Activated CD4-positive, alpha-beta T cell treated with anti-CD3 and anti-CD28 coated beads, Interleukin-2, amount 10 ng/mL, durations not matched to agents 7 days and 5 days (primary cell): Measurements from ENCODE around the gene STRBP. TPM values are rescaled to one million over a fixed set of nuclear protein-coding genes. Genes with fewer than 3 reads are reported as not detected.
"Not testable (repeated sequence)": the region's sequence is repeated elsewhere in the genome, so short reads cannot be mapped to it uniquely, and the experiment has no call there.

Source experiments
- CTCF ChIA-PET: fragments of 350-600 bp; sonication (Branson Sonifier 250); formaldehyde crosslinking; loops from one replicate; lab custom pipeline; 2021; ENCODE audit warnings: antibody characterized with exemption; lab: Charles Lee
- POLR2A ChIA-PET: fragments of 350-600 bp; sonication (Branson Sonifier 250); formaldehyde crosslinking; loops from one replicate; lab custom pipeline; 2021; ENCODE audit warnings: antibody characterized with exemption; lab: Charles Lee
- DNase-seq: peaks from one replicate; pipeline ENCODE4 v3.0.0-alpha.2; 2020
- H3K27ac Mint-ChIP-seq: one replicate; pipeline ENCODE4 v1.8.0; 2021; ENCODE audit warnings: mild to moderate bottlenecking, moderate library complexity, mixed read lengths
- H3K27me3 Mint-ChIP-seq: one replicate; pipeline ENCODE4 v1.8.0; 2021; ENCODE audit warnings: mixed read lengths
- H3K36me3 Mint-ChIP-seq: one replicate; pipeline ENCODE4 v1.8.0; 2021; ENCODE audit warnings: low read depth, mixed read lengths
- H3K4me1 Mint-ChIP-seq: one replicate; pipeline ENCODE4 v1.8.0; 2021; ENCODE audit warnings: mixed read lengths
- H3K4me3 Mint-ChIP-seq: one replicate; pipeline ENCODE4 v1.8.0; 2021; ENCODE audit warnings: mild to moderate bottlenecking, moderate library complexity, mixed read lengths
- H3K9me3 Mint-ChIP-seq: one replicate; pipeline ENCODE4 v1.8.0; 2021; ENCODE audit warnings: mixed read lengths
- total RNA-seq, 2 experiments: library from RNA; stranded (reverse); gene quantifications; one replicate each; pipeline ENCODE4 v1.2.3, GENCODE V29; 2021

STRBP gene
- total RNA-seq, 2 experiments from 2014 or later, result 16.8 to 20.1 TPM

GRCh38 chr9:123201083-123201482, 67.3 kb downstream of the STRBP start:
- Mint-ChIP-seq H3K4me3 (no peak overlapping the region), H3K27ac (no peak overlapping the region), H3K4me1 (no peaks in the 10 kb centered on the region), H3K27me3 (no peaks in the 10 kb centered on the region), H3K36me3 (peaks cover 6% of the 10 kb centered on the region), H3K9me3 (peaks cover 3% of the 10 kb centered on the region)
- POLR2A ChIA-PET, result no interaction called here
- CTCF ChIA-PET, result no interaction called here
- no peak for DNase-seq

DNA sequence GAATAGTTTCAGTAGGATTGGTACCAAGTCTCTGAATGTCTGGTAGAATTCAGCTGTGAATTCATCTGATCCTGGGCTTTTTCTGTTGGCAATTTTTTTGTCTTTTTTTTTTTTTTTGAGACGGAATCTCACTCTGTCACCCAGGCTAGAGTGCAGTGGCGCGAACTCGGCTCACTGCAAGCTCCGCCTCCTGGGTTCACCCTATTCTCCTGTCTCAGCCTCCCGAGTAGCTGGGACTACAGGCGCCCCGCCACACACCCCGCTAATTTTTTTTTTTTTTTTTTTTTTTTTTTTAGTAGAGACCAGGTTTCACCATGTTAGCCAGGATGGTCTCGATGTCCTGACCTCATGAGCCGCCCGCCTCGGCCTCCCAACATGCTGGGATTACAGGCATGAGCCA, 67.9 kb downstream of the STRBP start:
- H3K9me3 Mint-ChIP-seq, CTCF ChIA-PET, POLR2A ChIA-PET, H3K4me3 Mint-ChIP-seq, DNase-seq, H3K27ac Mint-ChIP-seq, H3K36me3 Mint-ChIP-seq, H3K4me1 Mint-ChIP-seq, H3K27me3 Mint-ChIP-seq: not testable (repeated sequence)

- CTCF ChIA-PET, result no interaction called here
- Mint-ChIP-seq H3K9me3 (peaks cover 2% of the 10 kb centered on the region), H3K27me3 (no peaks in the 10 kb centered on the region), H3K4me3 (no peak overlapping the region), H3K36me3 (peaks cover 2% of the 10 kb centered on the region), H3K4me1 (no peaks in the 10 kb centered on the region), H3K27ac (no peak overlapping the region)
- POLR2A ChIA-PET, result no interaction called here
- DNase-seq, result no peak
Observed at GRCh38 chr9:123196124-123196523, 72.3 kb downstream of the STRBP start.

DNA sequence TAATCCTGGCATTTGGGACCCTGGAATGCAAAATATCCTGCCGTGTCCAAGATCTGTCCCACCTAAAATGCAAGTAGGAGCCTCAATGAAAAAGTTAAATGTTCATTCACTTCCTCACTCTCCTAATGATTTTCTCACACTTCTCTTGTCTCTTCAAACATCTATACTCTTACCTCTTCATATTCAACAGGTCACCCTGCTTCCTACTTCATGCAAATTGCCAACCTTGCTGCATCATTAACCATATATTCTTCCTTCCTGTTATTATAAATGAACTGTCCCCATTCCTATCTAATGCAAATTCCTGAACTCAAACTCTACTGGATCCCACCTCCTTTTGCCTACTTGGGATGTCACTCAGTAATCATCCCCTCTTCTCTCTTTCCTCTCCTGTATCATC, 74.4 kb downstream of the STRBP start:
- Mint-ChIP-seq H3K4me3 (no peak overlapping the region), H3K9me3 (no peaks in the 10 kb centered on the region), H3K27ac (no peak overlapping the region), H3K27me3 (no peaks in the 10 kb centered on the region), H3K4me1 (no peaks in the 10 kb centered on the region), H3K36me3 (no peaks in the 10 kb centered on the region)
- CTCF ChIA-PET, result no interaction called here
- DNase-seq, result no peak
- POLR2A ChIA-PET, result no interaction called here

GRCh38 chr9:123191680-123192079, 76.7 kb downstream of the STRBP start:
- Mint-ChIP-seq H3K36me3 (no peaks in the 10 kb centered on the region), H3K9me3 (no peaks in the 10 kb centered on the region), H3K27me3 (no peaks in the 10 kb centered on the region), H3K4me1 (no peaks in the 10 kb centered on the region), H3K4me3 (no peak overlapping the region), H3K27ac (no peak overlapping the region)
- no peak for DNase-seq
- CTCF ChIA-PET, result no interaction called here
- POLR2A ChIA-PET, result no interaction called here

DNA sequence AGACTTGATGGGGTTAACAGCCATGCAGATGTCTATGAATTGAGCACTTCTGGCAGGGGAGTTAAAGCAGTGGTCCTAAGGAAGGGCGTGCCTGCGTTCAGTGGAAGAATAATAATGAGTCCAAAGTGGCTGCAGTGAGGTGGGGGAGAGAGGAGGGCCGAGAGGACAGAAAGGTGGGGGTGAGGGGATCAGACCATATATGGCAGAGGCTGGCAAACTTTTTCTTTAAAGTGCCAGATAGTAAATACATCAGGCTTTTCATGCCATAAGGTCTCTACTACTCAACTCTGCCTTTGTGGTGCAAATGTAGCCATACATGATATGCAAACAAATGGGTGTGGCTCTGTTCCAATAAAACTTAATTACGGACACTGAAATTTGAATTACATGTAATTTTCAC, 77.1 kb downstream of the STRBP start:
- DNase-seq, result no peak
- Mint-ChIP-seq H3K9me3 (no peaks in the 10 kb centered on the region), H3K4me3 (no peak overlapping the region), H3K27me3 (no peaks in the 10 kb centered on the region), H3K27ac (no peak overlapping the region), H3K36me3 (no peaks in the 10 kb centered on the region), H3K4me1 (no peaks in the 10 kb centered on the region)
- ChIA-PET POLR2A (no interaction called here), CTCF (no interaction called here)

DNA sequence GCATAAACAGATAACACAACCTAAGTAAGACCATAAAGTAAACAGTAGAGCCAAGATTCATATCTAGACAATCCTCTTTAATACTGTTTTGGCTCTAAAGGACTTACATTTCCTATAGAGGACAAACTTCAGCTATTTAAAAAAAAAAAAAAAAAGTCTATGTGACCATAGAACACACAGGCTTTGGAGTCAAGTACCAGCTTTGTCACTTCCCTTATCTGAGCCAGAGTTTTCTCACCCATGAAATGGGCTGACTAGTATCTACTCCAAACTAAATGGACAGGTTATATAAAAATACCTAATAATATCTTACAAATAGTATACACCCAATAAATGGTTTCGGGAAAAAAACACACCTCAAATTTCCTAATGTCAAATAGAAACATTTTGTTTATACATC, 81.3 kb downstream of the STRBP start:
- no peak for DNase-seq
- ChIA-PET CTCF (interaction anchor here (1.4 kb wide), 1 partner anchor 10 kb away, joined by 3 read pairs; no protein-coding TSS in a partner anchor), POLR2A (interaction anchor here (0.6 kb wide), 1 partner anchor 58 kb away, joined by 5 read pairs; no protein-coding TSS in a partner anchor)
- no peaks in the 10 kb centered on the region for H3K4me1 Mint-ChIP-seq
- no peak overlapping the region for H3K4me3 Mint-ChIP-seq
- no peak overlapping the region for H3K27ac Mint-ChIP-seq
- no peaks in the 10 kb centered on the region for H3K9me3 Mint-ChIP-seq
- H3K27me3 Mint-ChIP-seq, result no peaks in the 10 kb centered on the region
- H3K36me3 Mint-ChIP-seq, result no peaks in the 10 kb centered on the region

- H3K4me1 Mint-ChIP-seq, POLR2A ChIA-PET, DNase-seq, H3K9me3 Mint-ChIP-seq, H3K36me3 Mint-ChIP-seq, H3K4me3 Mint-ChIP-seq, H3K27me3 Mint-ChIP-seq, H3K27ac Mint-ChIP-seq: not testable (repeated sequence)
- CTCF ChIA-PET, result interaction anchor here (1.4 kb wide), 1 partner anchor 9 kb away, joined by 3 read pairs; no protein-coding TSS in a partner anchor
Observed at GRCh38 chr9:123186029-123186428, 82.4 kb downstream of the STRBP start.

DNA sequence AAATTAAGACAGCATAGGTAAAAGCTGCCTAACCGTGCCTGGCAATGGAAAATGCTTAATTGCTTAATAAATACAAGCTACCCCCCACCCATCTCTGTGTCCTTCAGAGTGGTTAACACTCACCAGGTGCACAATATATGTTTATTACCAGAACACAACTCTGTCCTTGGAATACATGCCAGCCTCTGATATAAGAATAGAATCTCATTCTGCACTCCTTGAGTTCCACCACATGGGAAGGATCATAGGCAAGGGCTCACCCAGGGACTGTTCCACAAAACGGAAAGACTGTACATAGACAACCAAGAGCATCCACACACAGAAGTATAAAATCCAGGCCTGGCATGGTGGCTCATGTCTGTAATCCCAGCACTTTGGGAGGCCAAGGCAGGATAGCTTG, 91.4 kb downstream of the STRBP start:
- H3K4me3 Mint-ChIP-seq, result no peak overlapping the region
- CTCF ChIA-PET, result interaction anchor here (1.2 kb wide), 2 partner anchors 10 to 554 kb away, joined by 3 read pairs; no protein-coding TSS in a partner anchor
- no peaks in the 10 kb centered on the region for H3K36me3 Mint-ChIP-seq
- POLR2A ChIA-PET, result no interaction called here
- no peaks in the 10 kb centered on the region for H3K9me3 Mint-ChIP-seq
- no peak for DNase-seq
- no peak overlapping the region for H3K27ac Mint-ChIP-seq
- peaks cover 9% of the 10 kb centered on the region for H3K4me1 Mint-ChIP-seq
- H3K27me3 Mint-ChIP-seq, result no peaks in the 10 kb centered on the region

DNA sequence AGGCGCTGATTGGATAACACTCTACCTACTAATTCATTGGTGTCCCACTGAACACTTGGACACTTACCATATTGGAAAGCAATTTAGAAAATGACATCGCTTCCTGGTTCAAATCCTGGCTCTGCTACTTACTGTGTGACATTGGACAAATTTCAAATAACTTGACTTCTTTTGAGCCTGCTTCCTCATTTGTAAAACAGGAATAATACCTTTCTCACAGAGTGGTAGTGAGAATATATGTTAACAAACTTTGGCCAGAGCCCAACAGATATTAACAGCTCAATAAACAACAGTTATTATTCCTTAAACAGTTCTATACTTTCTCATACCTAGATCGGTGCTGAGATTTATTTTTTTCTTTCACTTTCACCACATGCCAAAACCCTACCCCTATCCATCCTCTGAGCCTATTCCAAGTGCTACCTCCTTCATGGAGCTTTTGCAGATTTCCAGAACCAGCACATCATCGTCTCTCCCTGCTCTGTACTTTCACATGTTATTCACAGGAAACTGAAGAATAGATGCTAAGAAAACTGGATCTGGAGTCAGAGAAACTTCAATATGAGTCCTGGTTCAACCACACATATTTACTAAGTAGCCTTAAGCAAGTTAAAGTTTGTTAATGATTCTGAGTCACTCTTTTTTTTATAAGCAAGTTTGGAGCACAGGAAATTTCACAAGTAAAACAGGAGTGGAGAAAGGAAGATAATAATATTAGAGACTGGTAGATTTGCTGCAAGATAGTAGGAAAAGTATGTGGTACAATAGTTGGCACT, 92.3 kb downstream of the STRBP start:
- ChIA-PET POLR2A (no interaction called here), CTCF (interaction anchor here (1.2 kb wide), 1 partner anchor 11 kb away, joined by 3 read pairs; no protein-coding TSS in a partner anchor)
- DNase-seq, result no peak
- Mint-ChIP-seq H3K27ac (no peak overlapping the region), H3K36me3 (no peaks in the 10 kb centered on the region), H3K27me3 (no peaks in the 10 kb centered on the region), H3K4me3 (no peak overlapping the region), H3K4me1 (peaks cover 9% of the 10 kb centered on the region), H3K9me3 (no peaks in the 10 kb centered on the region)

- ChIA-PET CTCF (interaction anchor here (0.6 kb wide), 1 partner anchor 1426 kb away, joined by 5 read pairs; no protein-coding TSS in a partner anchor), POLR2A (no interaction called here)
- H3K27me3 Mint-ChIP-seq, result no peaks in the 10 kb centered on the region
- H3K36me3 Mint-ChIP-seq, result no peaks in the 10 kb centered on the region
- H3K27ac Mint-ChIP-seq, result no peak overlapping the region
- DNase-seq, result no peak
- H3K4me3 Mint-ChIP-seq, result no peak overlapping the region
- no peaks in the 10 kb centered on the region for H3K9me3 Mint-ChIP-seq
- H3K4me1 Mint-ChIP-seq, result peaks cover 9% of the 10 kb centered on the region
Observed at GRCh38 chr9:123174887-123175518, 93.4 kb downstream of the STRBP start.

- Mint-ChIP-seq H3K27ac (no peak overlapping the region), H3K9me3 (no peaks in the 10 kb centered on the region), H3K36me3 (no peaks in the 10 kb centered on the region), H3K4me1 (peaks cover 9% of the 10 kb centered on the region), H3K4me3 (no peak overlapping the region), H3K27me3 (no peaks in the 10 kb centered on the region)
- no peak for DNase-seq
- CTCF ChIA-PET, result no interaction called here
- POLR2A ChIA-PET, result no interaction called here
Observed at GRCh38 chr9:123174079-123174478, 94.3 kb downstream of the STRBP start.

GRCh38 chr9:123169926-123170325, 98.5 kb downstream of the STRBP start:
- Mint-ChIP-seq H3K27me3 (no peaks in the 10 kb centered on the region), H3K4me3 (no peak overlapping the region), H3K36me3 (peaks cover 1% of the 10 kb centered on the region), H3K9me3 (no peaks in the 10 kb centered on the region), H3K27ac (no peak overlapping the region), H3K4me1 (peaks cover under 1% of the 10 kb centered on the region)
- ChIA-PET POLR2A (no interaction called here), CTCF (no interaction called here)
- no peak for DNase-seq
